Neuron (in vitro differentiated cells): ENCODE data around the gene KAZN.
"Not testable (repeated sequence)": the region's sequence is repeated elsewhere in the genome, so short reads cannot be mapped to it uniquely, and the experiment has no call there.

Experiments used
- H2AFZ ChIP-seq: one replicate; pipeline ENCODE4 v1.6.1; 2013; ENCODE audit warnings: low read depth, mild to moderate bottlenecking, inconsistent platforms, low read length, moderate library complexity
- H3K27me3 ChIP-seq: one replicate; pipeline ENCODE4 v1.6.1; 2013; ENCODE audit warnings: low read length; ENCODE audit not compliant: insufficient read depth
- H3K36me3 ChIP-seq: one replicate; pipeline ENCODE4 v1.6.1; 2013; ENCODE audit warnings: low read length; ENCODE audit not compliant: insufficient read depth
- H3K4me1 ChIP-seq: one replicate; pipeline ENCODE4 v1.6.1; 2013; ENCODE audit warnings: low read length; ENCODE audit not compliant: insufficient read depth
- H3K4me3 ChIP-seq: 2 replicates; pipeline ENCODE4 v1.5.1; 2013; ENCODE audit warnings: mild to moderate bottlenecking, low read length, moderate library complexity
- H3K9me3 ChIP-seq: one replicate; pipeline ENCODE4 v1.6.1; 2013; ENCODE audit warnings: low read length

Gene KAZN

DNA sequence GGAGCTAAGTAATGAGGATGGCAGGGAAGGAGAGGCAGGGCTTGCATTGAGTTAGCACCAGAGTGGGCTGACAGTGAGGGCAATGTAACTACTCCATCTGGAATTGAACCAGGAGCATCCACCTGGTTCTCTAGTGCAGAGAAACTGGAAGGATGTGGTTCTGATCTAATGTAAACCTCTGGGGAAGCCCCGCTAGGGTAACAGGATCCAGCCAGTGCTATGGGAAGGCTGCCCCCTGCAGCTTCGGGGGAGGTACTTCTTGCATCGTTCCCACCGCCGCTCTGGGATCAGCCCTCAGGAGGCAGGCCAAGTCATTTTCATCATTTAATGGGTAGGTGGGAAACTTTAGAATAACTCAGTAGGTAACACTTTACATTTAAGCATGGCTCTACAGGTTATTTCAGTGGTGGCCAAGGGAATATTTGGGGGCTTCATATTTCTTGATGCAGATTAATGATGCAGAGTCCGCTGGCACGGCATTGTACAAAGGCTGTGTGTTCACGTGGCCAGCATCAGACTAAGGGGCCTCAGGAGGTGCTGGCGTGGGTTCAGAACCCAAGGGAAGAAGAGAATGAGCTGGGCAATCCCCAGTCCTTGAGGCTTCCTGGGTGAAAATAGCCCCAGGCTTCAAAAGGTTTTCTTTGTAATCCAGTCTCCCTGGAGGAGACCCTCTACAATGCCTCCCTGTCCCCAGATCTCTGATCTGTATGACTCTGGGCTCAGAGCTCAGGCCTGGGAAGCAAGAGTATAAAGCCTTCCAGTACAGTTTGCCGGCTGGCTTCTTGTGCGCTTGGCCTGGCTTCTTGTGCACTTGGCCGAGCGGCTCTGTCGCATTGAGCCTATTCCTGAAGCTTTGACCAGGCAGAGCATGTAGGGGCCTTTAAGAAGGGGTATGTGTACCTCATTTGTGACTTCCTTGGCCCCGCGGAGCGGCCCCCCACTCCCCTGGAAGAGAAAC is 26.4 kb upstream of the KAZN start:
- H3K36me3 ChIP-seq: no peaks in the 10 kb centered on the region
- no peak overlapping the region for H2AFZ ChIP-seq
- H3K9me3 ChIP-seq: peaks cover 3% of the 10 kb centered on the region
- no peaks in the 10 kb centered on the region for H3K4me1 ChIP-seq
- no peaks in the 10 kb centered on the region for H3K27me3 ChIP-seq
- no peak overlapping the region for H3K4me3 ChIP-seq

DNA sequence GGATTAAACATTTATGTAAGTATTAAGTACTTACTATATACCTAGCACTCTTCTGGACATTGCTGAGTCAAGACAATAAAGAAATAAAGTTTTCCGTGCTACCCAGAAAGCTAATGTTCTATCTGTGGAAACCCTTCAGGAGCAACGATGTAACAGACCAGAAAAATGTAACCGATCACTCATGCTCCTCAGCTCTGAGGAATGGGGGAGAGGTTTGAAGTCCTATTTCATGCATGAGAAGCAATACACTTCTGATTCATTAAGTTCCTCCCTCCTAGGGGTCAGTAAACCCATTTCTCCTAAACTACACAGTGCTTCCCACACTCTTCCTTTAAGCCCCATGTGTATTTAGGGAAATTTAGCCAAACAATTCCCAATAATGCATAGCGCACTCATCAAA is 25.6 kb upstream of the KAZN start:
- H3K4me3 ChIP-seq: no peak overlapping the region
- no peaks in the 10 kb centered on the region for H3K27me3 ChIP-seq
- H3K9me3 ChIP-seq: peaks cover 2% of the 10 kb centered on the region
- no peak overlapping the region for H2AFZ ChIP-seq
- H3K4me1 ChIP-seq: no peaks in the 10 kb centered on the region
- H3K36me3 ChIP-seq: no peaks in the 10 kb centered on the region

- Histone ChIP-seq H3K36me3 (no peaks in the 10 kb centered on the region), H3K9me3 (no peaks in the 10 kb centered on the region), H3K4me1 (no peaks in the 10 kb centered on the region), H3K27me3 (no peaks in the 10 kb centered on the region), H2AFZ (no peak overlapping the region), H3K4me3 (no peak overlapping the region)
Measured at GRCh38 chr1:14576155-14576554, 22.3 kb upstream of the KAZN start.

DNA sequence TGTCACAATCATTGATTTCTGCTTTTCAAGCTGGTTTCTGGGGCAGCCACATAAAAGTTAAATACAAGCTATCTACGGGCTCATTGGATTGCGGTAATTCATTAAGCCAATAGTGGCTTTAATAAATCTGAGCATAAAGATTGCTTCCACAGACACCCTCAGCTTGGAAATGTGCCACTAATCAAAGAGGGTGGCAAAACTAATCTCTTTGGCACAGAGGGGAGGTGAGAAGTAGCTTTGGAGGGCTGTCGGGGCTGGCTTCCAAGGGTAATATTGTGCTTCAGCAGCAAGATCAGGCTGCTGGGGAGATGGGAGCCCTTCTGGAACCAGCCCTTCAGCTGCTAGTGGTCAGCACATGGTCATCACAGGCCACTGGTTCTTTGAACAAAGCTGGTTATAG is 21.2 kb upstream of the KAZN start:
- Histone ChIP-seq H3K36me3 (no peaks in the 10 kb centered on the region), H3K4me1 (no peaks in the 10 kb centered on the region), H3K27me3 (no peaks in the 10 kb centered on the region), H3K9me3 (no peaks in the 10 kb centered on the region), H3K4me3 (no peak overlapping the region), H2AFZ (no peak overlapping the region)

GRCh38 chr1:14578156-14578555 is 20.3 kb upstream of the KAZN start:
- no peak overlapping the region for H2AFZ ChIP-seq
- H3K27me3 ChIP-seq: no peaks in the 10 kb centered on the region
- H3K4me1 ChIP-seq: no peaks in the 10 kb centered on the region
- H3K9me3 ChIP-seq: no peaks in the 10 kb centered on the region
- H3K36me3 ChIP-seq: no peaks in the 10 kb centered on the region
- no peak overlapping the region for H3K4me3 ChIP-seq

DNA sequence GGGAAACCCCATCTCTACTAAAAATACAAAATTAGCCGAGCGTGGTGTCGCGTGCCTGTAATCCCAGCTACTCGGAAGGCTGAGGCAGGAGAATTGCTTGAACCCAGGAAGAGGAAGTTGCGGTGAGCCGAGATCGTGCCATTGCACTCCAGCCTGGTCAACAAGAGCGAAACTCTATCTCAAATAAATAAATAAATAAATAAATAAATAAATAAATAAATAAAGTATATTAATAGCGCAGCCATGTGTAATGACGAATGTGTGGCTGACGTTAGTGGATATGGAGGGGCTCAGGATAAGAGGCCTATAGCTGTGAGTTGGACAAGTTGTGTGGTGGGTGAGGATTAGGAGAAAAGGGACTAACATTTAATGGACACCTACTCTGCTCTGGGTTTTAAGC is 18.2 kb upstream of the KAZN start:
- not testable (repeated sequence) for H3K9me3 ChIP-seq, H3K36me3 ChIP-seq, H3K27me3 ChIP-seq, H2AFZ ChIP-seq, H3K4me3 ChIP-seq, H3K4me1 ChIP-seq

- H3K27me3 ChIP-seq: no peaks in the 10 kb centered on the region
- H3K9me3 ChIP-seq: peaks cover 6% of the 10 kb centered on the region
Measured at GRCh38 chr1:14580986-14581385, 17.5 kb upstream of the KAZN start.

DNA sequence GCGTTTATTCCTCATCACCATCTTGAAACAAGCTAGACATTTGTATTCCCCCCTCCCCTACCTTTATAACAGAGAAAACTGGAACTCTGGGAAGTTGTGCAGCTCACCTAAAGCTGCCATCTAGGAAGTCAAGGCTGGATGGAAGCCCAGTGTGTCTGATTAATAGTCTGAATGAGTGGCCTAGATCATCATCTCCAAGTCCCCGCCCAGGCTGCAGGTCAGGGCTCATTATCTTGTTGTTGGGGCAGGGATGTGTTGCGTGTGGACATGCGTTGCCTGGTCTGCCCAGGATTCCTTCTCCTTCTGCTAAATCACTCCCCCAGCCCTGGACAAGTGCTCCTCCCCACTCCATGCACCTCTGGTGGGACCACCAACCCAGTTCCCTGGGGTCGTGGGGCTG is 14.7 kb upstream of the KAZN start:
- Histone ChIP-seq H3K27me3 (no peaks in the 10 kb centered on the region), H3K4me1 (no peaks in the 10 kb centered on the region), H3K4me3 (no peak overlapping the region), H3K9me3 (peaks cover 6% of the 10 kb centered on the region), H2AFZ (no peak overlapping the region), H3K36me3 (no peaks in the 10 kb centered on the region)

More at GRCh38 chr1:14580986-14581385, 17.5 kb upstream of the KAZN start:
- Histone ChIP-seq H3K36me3 (no peaks in the 10 kb centered on the region), H3K4me3 (no peak overlapping the region), H3K4me1 (no peaks in the 10 kb centered on the region), H2AFZ (no peak overlapping the region)

DNA sequence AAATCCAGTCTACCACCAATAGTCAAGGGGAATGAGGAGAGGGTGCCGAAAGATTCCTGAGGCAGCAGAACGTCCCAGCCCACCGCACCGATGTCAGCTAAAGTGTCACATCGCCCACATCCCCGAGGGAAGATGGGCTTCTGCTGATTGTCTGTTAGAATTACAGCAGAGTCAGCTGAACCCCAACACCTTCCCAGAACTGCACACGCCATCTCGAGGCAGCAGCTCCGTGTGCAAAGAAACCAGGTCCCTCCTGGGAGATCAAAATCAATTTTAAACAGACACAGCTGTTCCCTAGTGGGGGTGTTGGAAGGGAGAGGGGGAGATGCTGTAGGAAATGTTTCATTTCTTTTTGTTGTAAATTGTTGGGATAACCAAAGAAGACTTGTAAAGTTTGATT is 12.8 kb upstream of the KAZN start:
- H2AFZ ChIP-seq: no peak overlapping the region
- no peak overlapping the region for H3K4me3 ChIP-seq
- no peaks in the 10 kb centered on the region for H3K36me3 ChIP-seq
- H3K27me3 ChIP-seq: no peaks in the 10 kb centered on the region
- peaks cover 6% of the 10 kb centered on the region for H3K9me3 ChIP-seq
- H3K4me1 ChIP-seq: peaks cover under 1% of the 10 kb centered on the region

DNA sequence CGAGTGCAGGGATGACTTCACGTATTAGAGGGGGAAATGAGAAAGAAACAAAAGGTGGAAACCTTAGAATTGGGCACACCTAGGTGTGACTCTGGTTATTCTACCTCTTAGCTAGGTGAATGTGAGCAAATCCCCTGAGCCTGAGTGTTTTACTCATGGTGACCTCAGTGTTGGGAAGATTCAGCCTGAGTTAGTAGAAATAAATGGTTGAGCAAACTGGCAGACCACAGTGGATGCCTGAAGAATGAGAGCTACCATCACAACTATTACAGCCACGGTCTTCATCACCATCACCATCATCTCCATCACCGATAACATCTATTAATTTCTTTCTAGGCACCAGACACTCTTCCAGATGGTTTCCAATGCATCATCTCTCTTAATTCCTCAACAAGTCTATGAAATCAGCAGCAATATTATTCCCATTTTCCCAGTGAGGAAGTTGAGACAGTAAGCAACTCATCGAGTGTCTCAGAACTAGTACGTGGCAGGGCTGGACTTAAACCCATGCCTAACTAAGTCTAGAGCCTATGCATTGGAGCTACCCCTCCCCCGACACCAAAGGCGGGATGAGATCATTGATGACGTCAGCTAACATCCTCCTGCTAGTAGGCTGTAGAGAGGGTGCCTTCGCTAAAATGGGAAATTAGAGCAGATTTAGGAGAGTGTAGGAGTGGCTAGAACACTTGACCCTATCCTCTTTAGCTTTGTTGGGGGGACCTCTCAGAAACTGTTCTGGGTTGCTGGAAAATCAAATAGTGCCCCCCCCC is 7.9 kb upstream of the KAZN start:
- H3K4me3 ChIP-seq: no peak overlapping the region
- H3K9me3 ChIP-seq: peaks cover under 1% of the 10 kb centered on the region
- no peak overlapping the region for H2AFZ ChIP-seq
- H3K4me1 ChIP-seq: peaks cover 27% of the 10 kb centered on the region
- no peaks in the 10 kb centered on the region for H3K27me3 ChIP-seq
- H3K36me3 ChIP-seq: no peaks in the 10 kb centered on the region

DNA sequence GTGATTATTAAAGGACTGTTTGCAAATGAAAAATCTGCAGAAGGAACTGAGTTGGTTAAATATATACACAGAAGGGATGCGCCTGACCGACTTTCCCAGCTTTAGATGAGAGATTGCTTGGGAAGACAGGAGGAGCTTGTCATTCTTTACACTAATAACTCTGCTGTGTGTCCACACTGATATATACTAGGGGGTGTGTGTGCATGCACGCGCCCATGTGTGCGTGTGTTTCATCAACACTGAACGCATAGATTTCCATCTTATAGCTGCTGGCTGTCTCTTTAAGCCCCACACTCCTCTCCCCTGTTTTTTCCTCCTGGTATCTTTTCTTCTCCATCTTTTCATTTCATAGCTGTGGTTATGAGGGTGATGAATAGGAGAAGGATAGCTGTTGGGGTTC is 6.9 kb upstream of the KAZN start:
- no peaks in the 10 kb centered on the region for H3K36me3 ChIP-seq
- H3K4me1 ChIP-seq: peaks cover 27% of the 10 kb centered on the region
- H3K27me3 ChIP-seq: no peaks in the 10 kb centered on the region
- no peaks in the 10 kb centered on the region for H3K9me3 ChIP-seq
- no peak overlapping the region for H3K4me3 ChIP-seq
- H2AFZ ChIP-seq: no peak overlapping the region

- Histone ChIP-seq H3K4me3 (no peak overlapping the region), H2AFZ (no peak overlapping the region), H3K9me3 (no peaks in the 10 kb centered on the region), H3K36me3 (no peaks in the 10 kb centered on the region), H3K27me3 (no peaks in the 10 kb centered on the region), H3K4me1 (peaks cover 28% of the 10 kb centered on the region)
Measured at GRCh38 chr1:14592004-14592631, 6.4 kb upstream of the KAZN start.

DNA sequence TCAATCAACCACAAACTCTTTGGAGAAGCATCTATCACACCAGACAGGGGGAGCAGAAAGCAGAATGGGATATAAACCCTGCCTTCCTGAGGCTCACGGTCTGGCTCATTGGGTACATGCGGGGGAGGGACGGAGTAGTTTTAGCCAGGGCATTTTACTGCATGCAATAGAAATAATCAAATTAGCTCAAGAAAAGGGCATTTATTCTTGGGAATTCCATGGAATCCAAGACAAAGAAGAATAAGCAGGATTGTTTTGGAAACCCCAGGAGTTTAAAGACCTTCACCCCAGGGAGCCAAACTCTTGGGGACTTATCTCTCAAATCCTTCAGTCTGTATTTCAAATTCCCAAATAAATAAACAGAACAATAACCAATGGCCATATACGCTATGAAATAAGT is 5.2 kb upstream of the KAZN start:
- Histone ChIP-seq H3K36me3 (no peaks in the 10 kb centered on the region), H3K27me3 (no peaks in the 10 kb centered on the region), H2AFZ (no peak overlapping the region), H3K9me3 (no peaks in the 10 kb centered on the region), H3K4me1 (peaks cover 38% of the 10 kb centered on the region), H3K4me3 (no peak overlapping the region)
